ENCODE measurements around the gene CXCR5. TPM values are rescaled to one million over a fixed set of nuclear protein-coding genes. Genes with fewer than 3 reads are reported as not detected.
"Not testable (repeated sequence)": the region's sequence is repeated elsewhere in the genome, so short reads cannot be mapped to it uniquely, and the experiment has no call there.

CXCR5 gene
- total and polyA plus RNA-seq, 8 donors = 0.06 to 0.20 (median 0.12) TPM

GRCh38 chr11:118841469-118842242, 42.0 kb upstream of the CXCR5 start:
- ATAC-seq = peak in 2 of 4 donors; percentile 28 to 36

DNA sequence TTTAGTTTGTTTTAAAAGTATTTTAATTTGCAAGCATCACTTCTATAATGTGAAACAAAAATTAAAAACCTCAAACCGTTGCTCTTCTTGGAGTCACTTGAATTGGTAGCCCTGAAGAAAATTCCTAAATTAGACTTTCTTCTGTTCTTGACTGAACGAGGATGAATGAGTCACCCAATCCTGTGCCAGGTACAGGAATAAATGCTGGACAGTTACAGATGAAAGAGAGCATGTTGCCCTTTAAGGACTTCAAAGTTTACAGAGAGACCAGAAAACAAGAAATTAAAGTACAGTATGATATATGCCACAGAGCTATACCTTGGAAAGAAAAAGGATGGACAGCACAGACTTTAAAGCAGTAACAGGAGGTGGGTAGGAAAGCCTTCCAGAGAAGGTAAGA, 41.3 kb upstream of the CXCR5 start:
- ATAC-seq (peak in 2 of 4 donors; percentile 41 to 44), FAIRE-seq (no peak), DNase-seq (no peak)
- no peak overlapping the region for H3K27ac ChIP-seq
- no peaks in the 10 kb centered on the region for H3K9me3 ChIP-seq
- WGBS, 2 donors = 24 to 27% methylated on average over 2 of the region's 2 CpGs
- intact Hi-C loops (cut with DNase I) = no loop called here
- peaks cover 0 to 8% (median 0%) of the 10 kb centered on the region in 3 donors for H3K4me1 ChIP-seq
- no peaks in the 10 kb centered on the region for H3K27me3 ChIP-seq
- no peaks in the 10 kb centered on the region for H3K36me3 ChIP-seq
- TF ChIP-seq CTCF (IDR thresholded peaks at IDR 0.05) = no peak
- no peak overlapping the region for H3K4me3 ChIP-seq

More at GRCh38 chr11:118841469-118842242, 42.0 kb upstream of the CXCR5 start:
- FAIRE-seq (no peak), DNase-seq (no peak)
- Histone ChIP-seq H3K9me3 (no peaks in the 10 kb centered on the region), H3K4me1 (peaks cover 0 to 8% (median 0%) of the 10 kb centered on the region in 3 donors), H3K4me3 (no peak overlapping the region), H3K27ac (no peak overlapping the region), H3K36me3 (no peaks in the 10 kb centered on the region), H3K27me3 (no peaks in the 10 kb centered on the region)
- 77 to 78% methylated on average over 8 of the region's 8 CpGs for WGBS, 2 donors
- intact Hi-C loops (cut with DNase I) = no loop called here
- no peak for TF ChIP-seq CTCF (IDR thresholded peaks at IDR 0.05)

DNA sequence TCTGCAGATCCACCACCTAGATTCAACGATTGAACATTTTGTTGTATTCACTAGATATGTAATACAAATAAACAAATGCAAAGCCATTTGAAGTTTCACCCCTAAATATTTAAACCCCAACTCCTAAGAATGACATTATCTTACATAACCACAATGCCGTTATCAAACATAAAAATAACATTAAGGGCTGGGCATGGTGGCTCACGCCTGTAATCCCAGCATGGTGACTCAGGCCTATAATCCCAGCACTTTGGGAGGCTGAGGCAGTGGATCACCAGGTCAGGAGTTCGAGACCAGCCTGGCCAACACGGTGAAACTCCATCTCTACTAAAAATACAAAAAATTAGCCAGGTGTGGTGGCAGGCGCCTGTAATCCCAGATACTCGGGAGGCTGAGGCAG, 40.8 kb upstream of the CXCR5 start:
- WGBS, 2 donors = 78 to 88% methylated on average over 7 of the region's 7 CpGs
- intact Hi-C loops (cut with DNase I); H3K4me3 ChIP-seq; H3K9me3 ChIP-seq; H3K36me3 ChIP-seq; DNase-seq; ATAC-seq; H3K27ac ChIP-seq; FAIRE-seq; H3K4me1 ChIP-seq; H3K27me3 ChIP-seq: not testable (repeated sequence)

DNA sequence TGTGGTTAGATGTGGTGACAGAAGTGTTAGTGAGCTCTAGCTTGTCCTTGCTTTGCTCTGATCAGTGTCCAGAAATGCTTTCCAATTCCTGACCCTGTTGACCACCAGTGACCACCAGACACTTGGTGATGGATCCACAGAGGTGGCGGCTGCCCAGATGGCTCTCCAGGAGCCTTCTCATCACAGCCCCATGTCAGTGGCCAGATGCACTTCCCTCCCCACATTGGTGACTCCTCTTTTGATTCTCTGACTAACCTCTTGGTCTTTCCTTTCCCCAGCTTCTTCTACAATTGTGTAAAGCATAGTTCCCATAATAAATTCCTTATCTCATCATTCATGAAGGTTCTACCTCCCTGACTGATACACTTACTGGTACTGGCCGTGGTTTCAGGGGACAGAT, 40.1 kb upstream of the CXCR5 start:
- no peak overlapping the region for H3K4me3 ChIP-seq
- no peak for DNase-seq
- no peaks in the 10 kb centered on the region for H3K9me3 ChIP-seq
- H3K4me1 ChIP-seq = peaks cover 0 to 8% (median 0%) of the 10 kb centered on the region in 3 donors
- H3K27ac ChIP-seq = no peak overlapping the region
- TF ChIP-seq CTCF (IDR thresholded peaks at IDR 0.05) = no peak
- WGBS, 2 donors = 88 to 89% methylated on average over 2 of the region's 2 CpGs
- H3K27me3 ChIP-seq = no peaks in the 10 kb centered on the region
- intact Hi-C loops (cut with DNase I) = no loop called here
- FAIRE-seq = no peak
- no peak for ATAC-seq
- H3K36me3 ChIP-seq = no peaks in the 10 kb centered on the region

DNA sequence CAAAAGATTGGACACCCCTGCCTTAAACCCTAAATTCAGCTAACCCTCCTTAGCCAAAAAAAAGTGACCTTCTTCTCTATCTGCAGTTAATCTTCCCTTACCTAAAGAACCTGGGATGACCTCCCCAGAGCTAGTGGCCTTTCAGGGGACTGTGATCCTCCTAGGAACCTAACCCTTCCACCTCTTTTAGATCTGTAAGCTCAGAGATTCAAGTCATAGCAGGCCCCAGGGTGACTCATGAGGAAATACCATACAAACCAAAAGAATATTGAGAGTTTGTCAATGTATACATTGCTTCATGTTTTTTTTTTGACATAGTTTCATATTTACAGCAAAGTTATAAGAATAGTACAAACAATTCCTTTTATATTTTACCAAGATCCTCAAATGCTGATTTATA, 38.3 kb upstream of the CXCR5 start:
- ATAC-seq (no peak), DNase-seq (no peak), FAIRE-seq (no peak)
- Histone ChIP-seq H3K4me3 (no peak overlapping the region), H3K27ac (no peak overlapping the region), H3K36me3 (no peaks in the 10 kb centered on the region), H3K4me1 (peaks cover 0 to 8% (median 0%) of the 10 kb centered on the region in 3 donors), H3K27me3 (no peaks in the 10 kb centered on the region), H3K9me3 (no peaks in the 10 kb centered on the region)
- intact Hi-C loops (cut with DNase I) = no loop called here
- TF ChIP-seq CTCF (IDR thresholded peaks at IDR 0.05) = no peak
